Hepatocyte (in vitro differentiated cells): ENCODE results near the gene EXOSC6. TPM values are rescaled to one million over a fixed set of nuclear protein-coding genes. Genes with fewer than 3 reads are reported as not detected.

Experiments
- DNase-seq: peaks from one replicate; pipeline ENCODE4 v3.0.0-alpha.2; 2016; ENCODE audit warnings: low spot score
- H2AFZ ChIP-seq: fragments of 200-600 bp; sonication (generic); 2 replicates; pipeline ENCODE4 v1.6.0; 2016; ENCODE audit warnings: antibody characterized with exemption, mild to moderate bottlenecking
- H3K27ac ChIP-seq: fragments of 200-600 bp; sonication (generic); 2 replicates; pipeline ENCODE4 v1.5.1; 2016; ENCODE audit warnings: mild to moderate bottlenecking
- H3K27me3 ChIP-seq: fragments of 200-600 bp; sonication (generic); 2 replicates; pipeline ENCODE4 v1.6.1; 2016
- H3K36me3 ChIP-seq: fragments of 200-600 bp; sonication (generic); replicated peaks from 2 replicates; pipeline ENCODE4 v1.5.1; 2016; ENCODE audit warnings: low read depth; ENCODE audit not compliant: insufficient read depth
- H3K4me1 ChIP-seq: fragments of 200-600 bp; sonication (generic); 2 replicates; pipeline ENCODE4 v1.5.1; 2016; ENCODE audit warnings: mild to moderate bottlenecking, moderate library complexity; ENCODE audit not compliant: insufficient read depth
- H3K4me2 ChIP-seq: fragments of 200-600 bp; sonication (generic); 2 replicates; pipeline ENCODE4 v1.6.0; 2016
- H3K4me3 ChIP-seq: fragments of 200-600 bp; sonication (generic); 2 replicates; pipeline ENCODE4 v1.5.1; 2016; ENCODE audit warnings: mild to moderate bottlenecking
- H3K79me2 ChIP-seq: fragments of 200-600 bp; sonication (generic); 2 replicates; pipeline ENCODE4 v1.6.0; 2017; ENCODE audit warnings: mild to moderate bottlenecking
- H3K9me2 ChIP-seq: fragments of 200-600 bp; sonication (generic); replicated peaks from 2 replicates; pipeline ENCODE4 v1.6.0; 2017; ENCODE audit warnings: mild to moderate bottlenecking; ENCODE audit not compliant: insufficient read depth
- H3K9me3 ChIP-seq: fragments of 200-600 bp; sonication (generic); 2 replicates; pipeline ENCODE4 v1.5.1; 2016; ENCODE audit warnings: low read depth, mild to moderate bottlenecking
- H4K20me1 ChIP-seq: fragments of 200-600 bp; sonication (generic); 2 replicates; pipeline ENCODE4 v1.6.0; 2016; ENCODE audit warnings: mild to moderate bottlenecking; ENCODE audit not compliant: insufficient read depth, poor library complexity, severe bottlenecking
- CTCF ChIP-seq: fragments of 200-600 bp; sonication (generic); IDR thresholded peaks from 2 replicates; pipeline ENCODE4 v1.5.1; 2016; ENCODE audit warnings: antibody characterized with exemption, mild to moderate bottlenecking; ENCODE audit not compliant: poor library complexity
- EZH2 ChIP-seq: fragments of 200-600 bp; sonication (generic); IDR thresholded peaks from 2 replicates; pipeline ENCODE4 v1.6.1; 2016; ENCODE audit warnings: antibody characterized with exemption, mild to moderate bottlenecking, borderline replicate concordance
- EZH2phosphoT487 ChIP-seq: fragments of 200-600 bp; sonication (generic); IDR thresholded peaks from one replicate; pipeline ENCODE4 v1.6.1; 2018; ENCODE audit warnings: antibody characterized with exemption, mild to moderate bottlenecking, low read depth, moderate library complexity; ENCODE audit not compliant: unreplicated experiment, severe bottlenecking
- WGBS: methylation state at CpG from one replicate; pipeline ENCODE4 v1.1.6; 2016; ENCODE audit warnings: low lambda C conversion rate; ENCODE audit errors: missing lambda C conversion rate; 5-methylcytosine and 5-hydroxymethylcytosine counted together
- polyA plus RNA-seq: library from polyadenylated mRNA; unstranded; fragments of >200 nt; fragmentation: Nextera tagmentation; extraction: Ambion mirVana; gene quantifications from 2 replicates; pipeline ENCODE4 v1.2.1, GENCODE V29; 2016
- total RNA-seq: library from RNA; depleted of rRNA; stranded (reverse); fragments of >200 nt; gene quantifications from 2 replicates; pipeline ENCODE4 v1.2.3, GENCODE V29; 2014

The EXOSC6 gene
- total and polyA plus RNA-seq, 2 experiments from 2014 or later = 21.4 to 28.7 TPM

- no peak for TF ChIP-seq EZH2
- no peak for TF ChIP-seq CTCF
- no peak for TF ChIP-seq EZH2phosphoT487
- Histone ChIP-seq H4K20me1 (peaks cover 3% of the 10 kb centered on the region), H3K79me2 (peaks cover 2% of the 10 kb centered on the region), H3K27me3 (no peaks in the 10 kb centered on the region), H3K4me3 (no peak overlapping the region), H2AFZ (no peak overlapping the region), H3K4me1 (no peaks in the 10 kb centered on the region), H3K4me2 (no peak overlapping the region), H3K36me3 (no peaks in the 10 kb centered on the region), H3K27ac (no peak overlapping the region), H3K9me3 (no peaks in the 10 kb centered on the region), H3K9me2 (no peaks in the 10 kb centered on the region)
- DNase-seq = no peak
- WGBS = over 99% methylated on average over 10 of the region's 10 CpGs
Observed at GRCh38 chr16:70258946-70259345, 7.2 kb upstream of the EXOSC6 start.

- no peaks in the 10 kb centered on the region for H3K36me3 ChIP-seq
- H4K20me1 ChIP-seq = peaks cover 3% of the 10 kb centered on the region
- WGBS = 96% methylated on average over 14 of the region's 14 CpGs
- DNase-seq = no peak
- H3K4me2 ChIP-seq = no peak overlapping the region
- no peaks in the 10 kb centered on the region for H3K4me1 ChIP-seq
- H3K79me2 ChIP-seq = peaks cover 2% of the 10 kb centered on the region
- no peak for TF ChIP-seq CTCF
- H3K27me3 ChIP-seq = no peaks in the 10 kb centered on the region
- no peaks in the 10 kb centered on the region for H3K9me3 ChIP-seq
- H3K4me3 ChIP-seq = no peak overlapping the region
- no peaks in the 10 kb centered on the region for H3K9me2 ChIP-seq
- no peak overlapping the region for H3K27ac ChIP-seq
- H2AFZ ChIP-seq = no peak overlapping the region
Observed at GRCh38 chr16:70258065-70258464, 6.3 kb upstream of the EXOSC6 start.

GRCh38 chr16:70257391-70257790, 5.7 kb upstream of the EXOSC6 start:
- H3K36me3 ChIP-seq = no peaks in the 10 kb centered on the region
- H3K27me3 ChIP-seq = no peaks in the 10 kb centered on the region
- no peaks in the 10 kb centered on the region for H3K9me3 ChIP-seq
- H3K4me3 ChIP-seq = no peak overlapping the region
- H2AFZ ChIP-seq = no peak overlapping the region
- H3K4me1 ChIP-seq = no peaks in the 10 kb centered on the region
- no peaks in the 10 kb centered on the region for H3K9me2 ChIP-seq
- H4K20me1 ChIP-seq = peaks cover 3% of the 10 kb centered on the region
- peaks cover 2% of the 10 kb centered on the region for H3K79me2 ChIP-seq
- 66% methylated on average over 4 of the region's 4 CpGs for WGBS
- no peak overlapping the region for H3K27ac ChIP-seq
- DNase-seq = no peak
- no peak overlapping the region for H3K4me2 ChIP-seq
- no peak for TF ChIP-seq EZH2phosphoT487
- TF ChIP-seq EZH2 = no peak
- no peak for TF ChIP-seq CTCF

GRCh38 chr16:70255574-70255973, 3.8 kb upstream of the EXOSC6 start:
- Histone ChIP-seq H2AFZ (no peak overlapping the region), H4K20me1 (peaks cover 10% of the 10 kb centered on the region), H3K9me3 (no peaks in the 10 kb centered on the region), H3K79me2 (peaks cover 5% of the 10 kb centered on the region), H3K4me3 (no peak overlapping the region), H3K4me2 (no peak overlapping the region), H3K36me3 (no peaks in the 10 kb centered on the region), H3K4me1 (peaks cover 3% of the 10 kb centered on the region), H3K27me3 (no peaks in the 10 kb centered on the region), H3K27ac (peak overlapping the region; percentile 7), H3K9me2 (no peaks in the 10 kb centered on the region)
- no peak for DNase-seq
- WGBS = 95% methylated on average over 9 of the region's 9 CpGs
- no peak for TF ChIP-seq EZH2phosphoT487
- TF ChIP-seq CTCF = no peak
- TF ChIP-seq EZH2 = no peak
